Endodermal cell (in vitro differentiated cells): ENCODE results near the gene CMIP. TPM values are rescaled to one million over a fixed set of nuclear protein-coding genes. Genes with fewer than 3 reads are reported as not detected.

Experiments
- DNase-seq: peaks from one replicate; pipeline ENCODE4 v3.0.0-alpha.2; 2017
- H3K27ac ChIP-seq: 2 replicates; pipeline ENCODE4 v1.5.1; 2013; ENCODE audit warnings: mild to moderate bottlenecking, low read depth, low read length, moderate library complexity
- H3K27me3 ChIP-seq: 2 replicates; pipeline ENCODE4 v1.6.1; 2013; ENCODE audit warnings: mild to moderate bottlenecking, low read length, moderate library complexity; ENCODE audit not compliant: insufficient read depth, control insufficient read depth, poor library complexity, severe bottlenecking
- H3K36me3 ChIP-seq: 2 replicates; pipeline ENCODE4 v1.7.0; 2013; ENCODE audit warnings: mild to moderate bottlenecking, low read length, moderate library complexity; ENCODE audit not compliant: control insufficient read depth, insufficient read depth
- H3K4me1 ChIP-seq: one replicate; pipeline ENCODE4 v1.7.0; 2013; ENCODE audit warnings: low read length; ENCODE audit not compliant: control insufficient read depth, insufficient read depth
- H3K4me3 ChIP-seq: 2 replicates; pipeline ENCODE4 v1.5.1; 2013; ENCODE audit warnings: mild to moderate bottlenecking, low read length, moderate library complexity
- H3K9ac ChIP-seq: 2 replicates; pipeline ENCODE4 v1.6.1; 2013; ENCODE audit warnings: mild to moderate bottlenecking, low read length, moderate library complexity; ENCODE audit not compliant: poor library complexity, severe bottlenecking; ENCODE audit errors: extremely low read depth
- H3K9me3 ChIP-seq: 2 replicates; pipeline ENCODE4 v1.6.1; 2013; ENCODE audit warnings: mild to moderate bottlenecking, low read length, moderate library complexity; ENCODE audit not compliant: control insufficient read depth
- H3K27ac Mint-ChIP-seq: 2 replicates; pipeline ENCODE4 v1.8.0; 2020; ENCODE audit warnings: mixed read lengths
- H3K27me3 Mint-ChIP-seq: 2 replicates; pipeline ENCODE4 v1.8.0; 2021; ENCODE audit warnings: mild to moderate bottlenecking, mixed read lengths; ENCODE audit not compliant: insufficient read depth
- H3K36me3 Mint-ChIP-seq: 2 replicates; pipeline ENCODE4 v1.8.0; 2020; ENCODE audit warnings: low read depth, mixed read lengths
- H3K4me1 Mint-ChIP-seq: 2 replicates; pipeline ENCODE4 v1.8.0; 2020; ENCODE audit warnings: mixed read lengths
- H3K4me3 Mint-ChIP-seq: 2 replicates; pipeline ENCODE4 v1.8.0; 2020; ENCODE audit warnings: mild to moderate bottlenecking, moderate library complexity, mixed read lengths
- H3K9me3 Mint-ChIP-seq: 2 replicates; pipeline ENCODE4 v1.8.0; 2020; ENCODE audit warnings: mild to moderate bottlenecking, mixed read lengths
- CTCF ChIP-seq: fragments of 200-600 bp; sonication (generic); conservative IDR thresholded peaks from 2 replicates; pipeline ENCODE4 v1.5.0; 2021; ENCODE audit warnings: antibody characterized with exemption, mild to moderate bottlenecking
- WGBS, 2 experiments: methylation state at CpG; one replicate each; pipeline versions ENCODE4 v1.1.5 to v1.1.7; 2013; ENCODE audit warnings: missing lambda C conversion rate in 2 of 2, mixed read lengths in 1 of 2; ENCODE audit not compliant: insufficient coverage in 1 of 2, insufficient read length in 1 of 2; 5-methylcytosine and 5-hydroxymethylcytosine counted together
- total RNA-seq, 2 donors: library from RNA; stranded (reverse); fragmentation: NEBNext Ultra II Directional in 1 of 2; extraction: Animal tissue kit (Norgen Biotek cat#: 25700) in 1 of 2; gene quantifications; 2 replicates in 1 of 2; 3 replicates in 1 of 2; pipeline ENCODE4 v1.2.1, GENCODE V29; 2021

The CMIP gene
- total RNA-seq, 2 donors from 2014 or later, result 64.0 to 64.7 TPM

- 94 to 95% methylated on average over 7 of the region's 9 CpGs for WGBS, 2 experiments
- Histone ChIP-seq H3K4me1 (no peaks in the 10 kb centered on the region), H3K4me3 (no peak overlapping the region), H3K36me3 (peaks cover 19% of the 10 kb centered on the region), H3K9ac (no peak overlapping the region), H3K27me3 (no peaks in the 10 kb centered on the region), H3K27ac (no peak overlapping the region), H3K9me3 (no peaks in the 10 kb centered on the region)
- peaks cover 12% of the 10 kb centered on the region for H3K36me3 Mint-ChIP-seq
- no peak for TF ChIP-seq CTCF
- H3K4me3 Mint-ChIP-seq, result no peak overlapping the region
- H3K27ac Mint-ChIP-seq, result no peak overlapping the region
- no peak for DNase-seq
- peaks cover 12% of the 10 kb centered on the region for H3K4me1 Mint-ChIP-seq
- H3K9me3 Mint-ChIP-seq, result no peaks in the 10 kb centered on the region
- H3K27me3 Mint-ChIP-seq, result no peaks in the 10 kb centered on the region
Observed at GRCh38 chr16:81470796-81471636, 26.4 kb downstream of the CMIP start.

GRCh38 chr16:81471882-81472281, 27.3 kb downstream of the CMIP start:
- no peak overlapping the region for H3K4me3 ChIP-seq
- Mint-ChIP-seq H3K4me1 (peaks cover 12% of the 10 kb centered on the region), H3K27ac (no peak overlapping the region), H3K27me3 (no peaks in the 10 kb centered on the region), H3K4me3 (no peak overlapping the region), H3K9me3 (no peaks in the 10 kb centered on the region), H3K36me3 (peaks cover 21% of the 10 kb centered on the region)
- WGBS, 2 experiments, result 92 to 97% methylated on average over 7 to 8 of the region's 8 CpGs
- H3K36me3 ChIP-seq, result peaks cover 26% of the 10 kb centered on the region
- no peak for TF ChIP-seq CTCF
- H3K27ac ChIP-seq, result no peak overlapping the region
- DNase-seq, result no peak
- H3K9ac ChIP-seq, result no peak overlapping the region
- no peaks in the 10 kb centered on the region for H3K27me3 ChIP-seq
- H3K4me1 ChIP-seq, result no peaks in the 10 kb centered on the region
- no peaks in the 10 kb centered on the region for H3K9me3 ChIP-seq

GRCh38 chr16:81472391-81472790, 27.8 kb downstream of the CMIP start:
- 89 to 95% methylated on average over 5 to 7 of the region's 7 CpGs for whole genome bisulfite sequencing, 2 experiments
- H3K27ac ChIP-seq, result no peak overlapping the region

More at GRCh38 chr16:81472391-81472790, 27.8 kb downstream of the CMIP start:
- Mint-ChIP-seq H3K9me3 (no peaks in the 10 kb centered on the region), H3K27ac (no peak overlapping the region), H3K27me3 (no peaks in the 10 kb centered on the region), H3K36me3 (peaks cover 26% of the 10 kb centered on the region), H3K4me3 (no peak overlapping the region), H3K4me1 (peaks cover 12% of the 10 kb centered on the region)
- no peak for TF ChIP-seq CTCF
- Histone ChIP-seq H3K9me3 (no peaks in the 10 kb centered on the region), H3K9ac (no peak overlapping the region), H3K27me3 (no peaks in the 10 kb centered on the region), H3K4me1 (no peaks in the 10 kb centered on the region), H3K4me3 (no peak overlapping the region), H3K36me3 (peaks cover 26% of the 10 kb centered on the region)
- no peak for DNase-seq
